ENCODE results near the gene ZNF213.

DNA sequence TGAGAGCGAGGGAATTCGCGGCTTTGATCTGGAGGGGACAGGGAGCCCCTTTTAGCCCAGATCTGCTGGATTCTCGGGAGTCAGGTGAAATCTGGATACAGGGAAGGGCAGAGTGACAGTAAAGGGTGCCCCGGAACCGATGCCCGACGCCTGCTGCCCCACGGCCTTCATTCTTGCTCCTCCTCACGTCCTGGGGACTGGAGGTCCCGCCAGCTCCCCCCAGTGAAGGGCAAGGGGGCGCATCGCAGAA, 53.8 kb downstream of the ZNF213 start:
- TF ChIP-seq, protein P1, sequence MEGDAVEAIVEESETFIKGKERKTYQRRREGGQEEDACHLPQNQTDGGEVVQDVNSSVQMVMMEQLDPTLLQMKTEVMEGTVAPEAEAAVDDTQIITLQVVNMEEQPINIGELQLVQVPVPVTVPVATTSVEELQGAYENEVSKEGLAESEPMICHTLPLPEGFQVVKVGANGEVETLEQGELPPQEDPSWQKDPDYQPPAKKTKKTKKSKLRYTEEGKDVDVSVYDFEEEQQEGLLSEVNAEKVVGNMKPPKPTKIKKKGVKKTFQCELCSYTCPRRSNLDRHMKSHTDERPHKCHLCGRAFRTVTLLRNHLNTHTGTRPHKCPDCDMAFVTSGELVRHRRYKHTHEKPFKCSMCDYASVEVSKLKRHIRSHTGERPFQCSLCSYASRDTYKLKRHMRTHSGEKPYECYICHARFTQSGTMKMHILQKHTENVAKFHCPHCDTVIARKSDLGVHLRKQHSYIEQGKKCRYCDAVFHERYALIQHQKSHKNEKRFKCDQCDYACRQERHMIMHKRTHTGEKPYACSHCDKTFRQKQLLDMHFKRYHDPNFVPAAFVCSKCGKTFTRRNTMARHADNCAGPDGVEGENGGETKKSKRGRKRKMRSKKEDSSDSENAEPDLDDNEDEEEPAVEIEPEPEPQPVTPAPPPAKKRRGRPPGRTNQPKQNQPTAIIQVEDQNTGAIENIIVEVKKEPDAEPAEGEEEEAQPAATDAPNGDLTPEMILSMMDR (IDR thresholded peaks at IDR 0.05) = no peak
- no peak for TF ChIP-seq POLR2A (IDR thresholded peaks at IDR 0.05)

Measured in esophagus squamous epithelium (tissue), 4 donors.